OCI-LY7 (cell line): ENCODE results near the gene THSD7B. TPM values are rescaled to one million over a fixed set of nuclear protein-coding genes. Genes with fewer than 3 reads are reported as not detected.
A peak's percentile ranks its signal among the peaks of the same experiment; 100 is the strongest.

ENCODE experiments used
- BruUV-seq: library from RNA; stranded (reverse); fragments of 400-500 nt; replicated peaks from 2 replicates; lab custom pipeline; 2021; lab: Mats Ljungman, UMichigan
- CTCF ChIA-PET: fragments of 300-600 bp; sonication (Branson Sonifier 250); formaldehyde crosslinking; loops from one replicate; lab custom pipeline; 2022; ENCODE audit warnings: antibody characterized with exemption; ENCODE audit not compliant: unreplicated experiment; lab: Charles Lee
- POLR2A ChIA-PET: fragments of 300-600 bp; sonication (Branson Sonifier 250); formaldehyde crosslinking; loops from one replicate; lab custom pipeline; 2022; ENCODE audit warnings: antibody characterized with exemption; lab: Charles Lee
- DNase-seq: peaks from one replicate; pipeline ENCODE4 v3.0.0-alpha.2; 2015; ENCODE audit warnings: low spot score
- H2AFZ ChIP-seq: fragments of 200-600 bp; sonication (generic), shearing (Covaris generic); 2 replicates; pipeline ENCODE4 v1.6.1; 2014; ENCODE audit warnings: mild to moderate bottlenecking, antibody characterized with exemption, low read length, moderate library complexity
- H3K27ac ChIP-seq: fragments of 200-600 bp; sonication (generic); 2 replicates; pipeline ENCODE4 v1.5.1; 2014; ENCODE audit warnings: mixed run types, low read depth, mild to moderate bottlenecking, moderate library complexity, low read length, inconsistent platforms; ENCODE audit not compliant: poor library complexity, severe bottlenecking
- H3K36me3 ChIP-seq: fragments of 200-600 bp; sonication (generic); 2 replicates; pipeline ENCODE4 v1.6.1; 2014; ENCODE audit warnings: mild to moderate bottlenecking, antibody characterized with exemption, low read length, moderate library complexity, mixed read lengths; ENCODE audit not compliant: insufficient read depth
- H3K4me1 ChIP-seq: fragments of 200-600 bp; sonication (generic); 2 replicates; pipeline ENCODE4 v1.5.1; 2014; ENCODE audit warnings: mild to moderate bottlenecking, low read length; ENCODE audit not compliant: insufficient read depth, poor library complexity, severe bottlenecking
- H3K4me2 ChIP-seq: fragments of 200-600 bp; sonication (generic); 2 replicates; pipeline ENCODE4 v1.6.1; 2014; ENCODE audit warnings: mild to moderate bottlenecking, low read length
- H3K4me3 ChIP-seq: fragments of 200-600 bp; sonication (generic); 2 replicates; pipeline ENCODE4 v1.5.1; 2014; ENCODE audit warnings: mild to moderate bottlenecking, low read depth, low read length; ENCODE audit not compliant: poor library complexity, severe bottlenecking
- H3K79me2 ChIP-seq: fragments of 200-600 bp; sonication (generic); 2 replicates; pipeline ENCODE4 v1.6.1; 2016; ENCODE audit warnings: low read depth, mild to moderate bottlenecking, low read length, moderate library complexity, mixed read lengths; ENCODE audit not compliant: insufficient read depth
- H3K9me2 ChIP-seq: fragments of 200-600 bp; sonication (generic); 2 replicates; pipeline ENCODE4 v1.6.1; 2016; ENCODE audit warnings: mild to moderate bottlenecking, low read length, mixed read lengths; ENCODE audit not compliant: insufficient read depth
- H3K9me3 ChIP-seq: fragments of 200-600 bp; sonication (generic); 2 replicates; pipeline ENCODE4 v1.6.1; 2014; ENCODE audit warnings: mild to moderate bottlenecking, mixed run types, low read length, mixed read lengths
- H4K20me1 ChIP-seq: fragments of 200-600 bp; sonication (generic); 2 replicates; pipeline ENCODE4 v1.6.1; 2014; ENCODE audit warnings: mild to moderate bottlenecking, antibody characterized with exemption, low read length, moderate library complexity, mixed read lengths; ENCODE audit not compliant: insufficient read depth
- EZH2phosphoT487 ChIP-seq: fragments of 200-600 bp; sonication (generic); IDR thresholded peaks from 2 replicates; pipeline ENCODE4 v1.6.1; 2018; ENCODE audit warnings: low read depth, borderline replicate concordance, mild to moderate bottlenecking, mixed run types, antibody characterized with exemption, low read length, moderate library complexity, mixed read lengths
- intact Hi-C: fragments of 100-400 bp; cut with micrococcal nuclease; formaldehyde crosslinking; loops from one replicate; pipeline ENCODE4 v1.10.0; 2022; ENCODE audit not compliant: unreplicated experiment
- total RNA-seq, 2 experiments: library from RNA; depleted of rRNA in 1 of 2; stranded (reverse); fragments of >200 nt in 1 of 2; shearing (Covaris generic) in 1 of 2; gene quantifications; 2 replicates each; pipeline ENCODE4 v1.2.3, GENCODE V29; 2014 to 2022
- TF ChIP-seq, protein P1 (sequence below): fragments of 200-600 bp; sonication (generic); conservative IDR thresholded peaks from 2 replicates; pipeline ENCODE4 v1.5.1; 2014; ENCODE audit warnings: mild to moderate bottlenecking, antibody characterized with exemption, low read length, moderate library complexity, mixed read lengths

THSD7B gene
- total RNA-seq, 2 experiments from 2014 or later, result 1.8 TPM

DNA sequence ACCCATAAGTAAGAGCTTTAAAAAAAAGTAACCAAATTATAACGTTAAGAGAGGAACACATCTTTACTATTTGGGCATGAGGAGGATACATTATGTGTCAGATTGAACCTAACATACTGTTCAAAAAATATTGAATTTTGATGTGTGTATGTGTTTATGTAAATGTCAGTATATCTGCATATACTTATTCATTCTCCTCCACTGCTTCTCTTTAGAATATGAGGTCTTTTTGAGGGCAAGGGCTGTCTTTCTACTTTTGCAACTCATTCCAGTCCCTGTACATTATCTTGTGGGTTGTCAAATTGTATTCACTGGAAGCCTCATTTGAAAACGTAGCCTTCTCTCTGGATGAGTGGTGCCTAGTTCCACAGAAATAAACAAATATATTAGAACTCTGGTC lies 689.5 kb downstream of the THSD7B start:
- Histone ChIP-seq H3K9me3 (no peaks in the 10 kb centered on the region), H3K4me3 (no peak overlapping the region), H4K20me1 (no peaks in the 10 kb centered on the region), H3K9me2 (no peaks in the 10 kb centered on the region), H3K27ac (no peak overlapping the region), H3K36me3 (no peaks in the 10 kb centered on the region), H3K79me2 (no peaks in the 10 kb centered on the region), H2AFZ (no peak overlapping the region), H3K4me2 (no peak overlapping the region), H3K4me1 (no peaks in the 10 kb centered on the region)
- intact Hi-C loops, result no loop called here
- no TSS peak for BruUV-seq
- CTCF ChIA-PET, result no interaction called here
- POLR2A ChIA-PET, result no interaction called here
- no peak for DNase-seq
- TF ChIP-seq, protein P1, sequence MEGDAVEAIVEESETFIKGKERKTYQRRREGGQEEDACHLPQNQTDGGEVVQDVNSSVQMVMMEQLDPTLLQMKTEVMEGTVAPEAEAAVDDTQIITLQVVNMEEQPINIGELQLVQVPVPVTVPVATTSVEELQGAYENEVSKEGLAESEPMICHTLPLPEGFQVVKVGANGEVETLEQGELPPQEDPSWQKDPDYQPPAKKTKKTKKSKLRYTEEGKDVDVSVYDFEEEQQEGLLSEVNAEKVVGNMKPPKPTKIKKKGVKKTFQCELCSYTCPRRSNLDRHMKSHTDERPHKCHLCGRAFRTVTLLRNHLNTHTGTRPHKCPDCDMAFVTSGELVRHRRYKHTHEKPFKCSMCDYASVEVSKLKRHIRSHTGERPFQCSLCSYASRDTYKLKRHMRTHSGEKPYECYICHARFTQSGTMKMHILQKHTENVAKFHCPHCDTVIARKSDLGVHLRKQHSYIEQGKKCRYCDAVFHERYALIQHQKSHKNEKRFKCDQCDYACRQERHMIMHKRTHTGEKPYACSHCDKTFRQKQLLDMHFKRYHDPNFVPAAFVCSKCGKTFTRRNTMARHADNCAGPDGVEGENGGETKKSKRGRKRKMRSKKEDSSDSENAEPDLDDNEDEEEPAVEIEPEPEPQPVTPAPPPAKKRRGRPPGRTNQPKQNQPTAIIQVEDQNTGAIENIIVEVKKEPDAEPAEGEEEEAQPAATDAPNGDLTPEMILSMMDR, result no peak
- TF ChIP-seq EZH2phosphoT487, result no peak

DNA sequence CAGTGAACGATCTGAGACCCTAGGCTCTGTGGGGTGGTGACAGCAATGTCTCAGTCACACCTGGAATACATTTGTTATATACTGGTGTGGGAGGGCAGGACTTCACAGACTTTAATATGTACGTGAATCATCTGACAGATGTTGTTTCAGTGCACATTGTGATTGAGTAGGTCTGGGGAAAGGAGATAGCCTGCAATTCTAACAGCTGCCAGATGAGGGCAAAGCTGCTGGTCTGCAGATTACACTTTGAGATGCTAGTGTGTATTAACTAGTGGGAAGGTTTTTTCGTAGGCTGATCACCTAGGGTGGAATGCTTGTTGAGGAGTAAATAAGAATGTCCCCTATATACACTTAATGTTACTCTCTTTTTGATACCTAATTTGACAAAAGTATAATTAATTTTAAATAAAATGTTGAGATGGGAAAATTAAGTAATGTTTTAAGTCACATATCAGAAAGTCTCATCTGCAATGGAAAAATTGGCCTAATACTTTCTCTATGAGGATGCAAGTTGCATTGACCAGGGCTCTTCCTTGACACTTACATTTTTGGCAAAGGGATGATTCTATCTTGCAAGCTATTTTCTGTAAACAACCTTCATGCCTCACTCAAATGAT lies 702.0 kb downstream of the THSD7B start:
- no TSS peak for BruUV-seq
- no peaks in the 10 kb centered on the region for H3K9me2 ChIP-seq
- H3K4me1 ChIP-seq, result peaks cover 37% of the 10 kb centered on the region
- H3K9me3 ChIP-seq, result no peaks in the 10 kb centered on the region
- H3K36me3 ChIP-seq, result no peaks in the 10 kb centered on the region
- H3K4me3 ChIP-seq, result no peak overlapping the region
- TF ChIP-seq EZH2phosphoT487, result no peak
- TF ChIP-seq, protein P1, result peak; percentile 79
- no peaks in the 10 kb centered on the region for H4K20me1 ChIP-seq
- no peak overlapping the region for H2AFZ ChIP-seq
- CTCF ChIA-PET, result no interaction called here
- no peaks in the 10 kb centered on the region for H3K79me2 ChIP-seq
- no peak overlapping the region for H3K4me2 ChIP-seq
- intact Hi-C loops, result loop anchor here (5.0 to 10.0 kb wide), 2 partner anchors 187 to 210 kb away; no protein-coding TSS in a partner anchor
- POLR2A ChIA-PET, result interaction anchor here (0.5 to 1.8 kb wide), 6 partner anchors 10 to 315 kb away, joined by 3 to 6 read pairs (median 3); no protein-coding TSS in a partner anchor
- peak; percentile 39 for DNase-seq
- H3K27ac ChIP-seq, result no peak overlapping the region

DNA sequence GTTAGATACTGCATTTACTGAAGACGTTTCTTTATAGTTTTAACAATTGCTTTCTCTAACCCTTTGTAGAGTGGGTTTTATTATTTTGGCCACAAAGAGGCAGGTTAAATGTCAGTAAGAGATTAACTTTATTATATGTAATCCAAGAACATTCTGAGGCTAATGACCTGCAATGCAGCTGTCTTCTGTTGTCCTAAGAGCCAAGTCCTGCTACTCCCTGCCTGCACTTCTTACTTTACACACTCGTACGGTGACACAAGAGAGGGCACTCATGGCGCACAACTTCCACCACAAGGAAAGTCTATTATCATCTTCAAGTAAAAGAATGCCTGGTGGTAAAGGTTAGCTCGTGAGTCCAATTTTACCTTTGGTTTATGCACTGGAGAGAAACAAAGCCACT lies 727.9 kb downstream of the THSD7B start:
- ChIA-PET CTCF (no interaction called here), POLR2A (interaction anchor here (2.2 kb wide), 1 partner anchor 10 kb away, joined by 11 read pairs; no protein-coding TSS in a partner anchor)
- no TSS peak for BruUV-seq
- no peak overlapping the region for H3K4me2 ChIP-seq
- no peaks in the 10 kb centered on the region for H4K20me1 ChIP-seq
- H3K36me3 ChIP-seq, result no peaks in the 10 kb centered on the region
- no peak overlapping the region for H3K4me3 ChIP-seq
- peaks cover 6% of the 10 kb centered on the region for H3K4me1 ChIP-seq
- TF ChIP-seq EZH2phosphoT487, result no peak
- TF ChIP-seq, protein P1, result no peak
- intact Hi-C loops, result no loop called here
- H2AFZ ChIP-seq, result no peak overlapping the region
- no peaks in the 10 kb centered on the region for H3K9me2 ChIP-seq
- H3K27ac ChIP-seq, result no peak overlapping the region
- H3K9me3 ChIP-seq, result no peaks in the 10 kb centered on the region
- no peaks in the 10 kb centered on the region for H3K79me2 ChIP-seq
- no peak for DNase-seq
